SU-DHL-6 (cell line): Measurements from ENCODE around the gene LDLRAD2.

Source experiments
- H2AFZ ChIP-seq: fragments of 200-600 bp; sonication (generic); 2 replicates; pipeline ENCODE4 v1.6.1; 2014; ENCODE audit warnings: low read depth, mild to moderate bottlenecking, moderate library complexity, mixed read lengths, antibody characterized with exemption, low read length; ENCODE audit not compliant: severe bottlenecking
- H3F3A ChIP-seq: fragments of 200-600 bp; shearing (Covaris generic); 2 replicates; pipeline ENCODE4 v1.6.0; 2016; ENCODE audit warnings: antibody characterized with exemption, mild to moderate bottlenecking; ENCODE audit not compliant: insufficient read depth
- H3K27ac ChIP-seq: fragments of 200-600 bp; sonication (generic); 2 replicates; pipeline ENCODE4 v1.5.1; 2016; ENCODE audit warnings: low read depth, mild to moderate bottlenecking, low read length, moderate library complexity, mixed read lengths
- H3K27me3 ChIP-seq: fragments of 200-600 bp; sonication (generic), shearing (Covaris generic); 2 replicates; pipeline ENCODE4 v1.6.0; 2014; ENCODE audit warnings: mild to moderate bottlenecking, low read length
- H3K36me3 ChIP-seq: fragments of 200-600 bp; sonication (generic); 2 replicates; pipeline ENCODE4 v1.6.1; 2014; ENCODE audit warnings: mild to moderate bottlenecking, low read length, mixed read lengths
- H3K4me2 ChIP-seq: fragments of 300-600, 200-600 bp; shearing (Covaris generic), sonication (generic); 2 replicates; pipeline ENCODE4 v1.6.0; 2014; ENCODE audit warnings: low read length, low read depth, mild to moderate bottlenecking; ENCODE audit not compliant: poor library complexity, severe bottlenecking
- H3K4me3 ChIP-seq: fragments of 200-600 bp; sonication (generic); 2 replicates; pipeline ENCODE4 v1.5.1; 2014; ENCODE audit warnings: antibody characterized with exemption, low read length, mild to moderate bottlenecking, mixed read lengths; ENCODE audit not compliant: insufficient read depth, poor library complexity, severe bottlenecking
- H3K79me2 ChIP-seq: fragments of 200-600 bp; sonication (generic); 2 replicates; pipeline ENCODE4 v1.6.1; 2014; ENCODE audit warnings: mild to moderate bottlenecking, low read length, moderate library complexity; ENCODE audit not compliant: insufficient read depth
- H3K9ac ChIP-seq: fragments of 200-600 bp; sonication (generic); 2 replicates; pipeline ENCODE4 v1.7.0; 2014; ENCODE audit warnings: mild to moderate bottlenecking, low read length
- H3K9me2 ChIP-seq: fragments of 200-600 bp; sonication (generic); replicated peaks from 2 replicates; pipeline ENCODE4 v1.6.1; 2014; ENCODE audit warnings: low read length; ENCODE audit not compliant: insufficient read depth
- H3K9me3 ChIP-seq: fragments of 200-600 bp; sonication (generic); 2 replicates; pipeline ENCODE4 v1.6.1; 2014; ENCODE audit warnings: low read length, mixed read lengths; ENCODE audit not compliant: insufficient read depth
- H4K20me1 ChIP-seq: fragments of 200-600 bp; sonication (generic); 2 replicates; pipeline ENCODE4 v1.6.1; 2014; ENCODE audit warnings: low read depth, mild to moderate bottlenecking, antibody characterized with exemption, low read length, moderate library complexity, mixed read lengths
- EZH2phosphoT487 ChIP-seq: fragments of 200-600 bp; sonication (generic), shearing (Covaris generic); conservative IDR thresholded peaks from 2 replicates; pipeline ENCODE4 v1.6.1; 2018; ENCODE audit warnings: mild to moderate bottlenecking, antibody characterized with exemption, low read length, moderate library complexity, mixed read lengths
- TF ChIP-seq, protein P1 (sequence below): fragments of 200-600 bp; sonication (generic); IDR thresholded peaks from one replicate; pipeline ENCODE4 v1.5.1; 2017; ENCODE audit warnings: antibody characterized with exemption, mild to moderate bottlenecking, low read length, moderate library complexity; ENCODE audit not compliant: insufficient read depth, poor library complexity, severe bottlenecking

LDLRAD2 gene

DNA sequence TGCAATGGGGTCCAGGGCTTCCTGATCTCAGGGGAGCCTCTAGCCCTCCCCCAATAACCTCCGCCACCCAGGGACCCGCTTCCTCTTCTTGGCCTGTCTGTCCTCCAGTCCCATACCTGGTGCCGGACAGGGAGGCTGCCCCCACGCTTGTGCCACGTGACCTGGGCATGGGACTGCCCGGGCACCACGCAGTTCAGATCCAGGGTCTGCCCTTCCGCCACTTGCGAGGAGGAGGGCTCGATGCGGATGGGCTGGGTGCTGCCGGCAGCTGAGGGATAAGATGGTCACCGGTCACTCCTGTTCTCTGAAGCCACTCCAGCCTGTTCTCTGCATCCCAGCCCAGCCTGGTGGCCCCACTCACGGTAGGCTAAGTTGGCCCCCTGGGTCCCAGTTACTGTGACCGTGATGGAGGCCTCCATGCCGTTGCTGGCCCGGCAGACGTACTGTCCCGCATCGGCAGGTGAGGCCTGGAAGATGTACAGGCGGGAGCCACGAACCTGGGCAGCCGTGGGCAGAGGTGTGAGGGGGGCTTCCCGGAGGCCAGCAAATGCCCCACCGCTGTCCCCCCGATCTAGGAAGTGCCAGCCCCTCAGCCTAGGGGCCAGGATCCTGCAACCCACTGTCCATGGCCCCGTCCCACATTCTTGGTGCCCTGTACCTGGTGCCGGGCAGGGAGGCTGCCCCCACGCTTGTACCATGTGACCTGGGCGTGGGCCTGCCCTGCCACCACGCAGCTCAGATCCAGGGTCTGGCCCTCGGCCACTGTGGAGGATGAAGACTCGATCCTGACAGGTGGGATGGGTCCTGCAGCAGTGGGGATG lies 39.6 kb downstream of the LDLRAD2 start:
- H3F3A ChIP-seq, result no peaks in the 10 kb centered on the region
- no peaks in the 10 kb centered on the region for H3K79me2 ChIP-seq
- no peaks in the 10 kb centered on the region for H3K9me3 ChIP-seq
- H3K4me2 ChIP-seq, result no peak overlapping the region
- H4K20me1 ChIP-seq, result no peaks in the 10 kb centered on the region
- no peaks in the 10 kb centered on the region for H3K36me3 ChIP-seq
- no peak overlapping the region for H3K9ac ChIP-seq
- H3K4me3 ChIP-seq, result no peak overlapping the region
- H3K27me3 ChIP-seq, result no peaks in the 10 kb centered on the region
- H2AFZ ChIP-seq, result no peak overlapping the region
- TF ChIP-seq EZH2phosphoT487, result no peak
- TF ChIP-seq, protein P1, sequence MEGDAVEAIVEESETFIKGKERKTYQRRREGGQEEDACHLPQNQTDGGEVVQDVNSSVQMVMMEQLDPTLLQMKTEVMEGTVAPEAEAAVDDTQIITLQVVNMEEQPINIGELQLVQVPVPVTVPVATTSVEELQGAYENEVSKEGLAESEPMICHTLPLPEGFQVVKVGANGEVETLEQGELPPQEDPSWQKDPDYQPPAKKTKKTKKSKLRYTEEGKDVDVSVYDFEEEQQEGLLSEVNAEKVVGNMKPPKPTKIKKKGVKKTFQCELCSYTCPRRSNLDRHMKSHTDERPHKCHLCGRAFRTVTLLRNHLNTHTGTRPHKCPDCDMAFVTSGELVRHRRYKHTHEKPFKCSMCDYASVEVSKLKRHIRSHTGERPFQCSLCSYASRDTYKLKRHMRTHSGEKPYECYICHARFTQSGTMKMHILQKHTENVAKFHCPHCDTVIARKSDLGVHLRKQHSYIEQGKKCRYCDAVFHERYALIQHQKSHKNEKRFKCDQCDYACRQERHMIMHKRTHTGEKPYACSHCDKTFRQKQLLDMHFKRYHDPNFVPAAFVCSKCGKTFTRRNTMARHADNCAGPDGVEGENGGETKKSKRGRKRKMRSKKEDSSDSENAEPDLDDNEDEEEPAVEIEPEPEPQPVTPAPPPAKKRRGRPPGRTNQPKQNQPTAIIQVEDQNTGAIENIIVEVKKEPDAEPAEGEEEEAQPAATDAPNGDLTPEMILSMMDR, result no peak
- H3K9me2 ChIP-seq, result no peaks in the 10 kb centered on the region
- H3K27ac ChIP-seq, result no peak overlapping the region

DNA sequence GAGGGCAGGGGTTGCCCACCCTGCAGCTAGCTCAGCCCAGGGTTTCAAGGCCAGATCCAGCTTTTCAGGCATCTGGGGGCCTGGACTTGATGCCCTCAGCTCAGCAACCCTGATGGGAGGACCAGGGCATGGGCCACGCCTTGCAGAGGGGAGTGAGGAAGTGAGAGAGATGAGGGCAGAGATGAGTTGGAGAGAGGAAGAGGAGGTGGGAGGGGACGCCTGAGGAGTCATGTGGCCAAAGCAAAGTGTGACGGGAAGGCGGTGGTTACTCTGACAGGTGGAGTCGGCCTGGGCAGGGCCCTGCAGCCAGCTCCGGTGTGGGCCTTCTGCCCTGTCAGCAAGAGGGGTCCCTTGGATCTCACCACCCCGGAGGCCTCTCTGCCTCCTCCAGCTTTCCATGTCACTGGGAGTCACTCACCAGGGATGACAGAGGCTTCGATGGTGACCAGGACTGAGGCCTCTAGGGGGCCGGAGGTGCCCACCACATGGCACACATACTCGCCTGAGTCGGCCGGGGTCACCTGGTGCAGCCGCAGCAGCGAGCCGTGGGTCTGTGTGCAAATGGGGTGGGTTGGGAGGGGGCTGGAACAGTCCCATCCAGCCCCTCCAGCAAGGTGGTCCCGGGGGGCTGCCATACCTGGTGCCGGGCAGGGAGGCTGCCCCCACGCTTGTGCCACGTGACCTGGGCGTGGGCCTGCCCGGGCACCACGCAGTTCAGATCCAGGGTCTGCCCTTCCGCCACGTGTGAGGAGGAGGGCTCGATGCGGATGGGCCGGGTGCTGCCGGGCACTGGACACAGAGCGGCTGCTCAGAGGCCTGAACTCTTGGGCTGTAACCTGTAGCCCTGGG lies 40.4 kb downstream of the LDLRAD2 start:
- H3K4me3 ChIP-seq, result no peak overlapping the region
- no peaks in the 10 kb centered on the region for H3K9me3 ChIP-seq
- no peaks in the 10 kb centered on the region for H3K9me2 ChIP-seq
- no peaks in the 10 kb centered on the region for H3F3A ChIP-seq
- H3K79me2 ChIP-seq, result no peaks in the 10 kb centered on the region
- no peak overlapping the region for H3K4me2 ChIP-seq
- TF ChIP-seq, protein P1, result no peak
- TF ChIP-seq EZH2phosphoT487, result no peak
- no peak overlapping the region for H3K27ac ChIP-seq
- H3K36me3 ChIP-seq, result no peaks in the 10 kb centered on the region
- H2AFZ ChIP-seq, result no peak overlapping the region
- no peaks in the 10 kb centered on the region for H3K27me3 ChIP-seq
- no peak overlapping the region for H3K9ac ChIP-seq
- no peaks in the 10 kb centered on the region for H4K20me1 ChIP-seq

DNA sequence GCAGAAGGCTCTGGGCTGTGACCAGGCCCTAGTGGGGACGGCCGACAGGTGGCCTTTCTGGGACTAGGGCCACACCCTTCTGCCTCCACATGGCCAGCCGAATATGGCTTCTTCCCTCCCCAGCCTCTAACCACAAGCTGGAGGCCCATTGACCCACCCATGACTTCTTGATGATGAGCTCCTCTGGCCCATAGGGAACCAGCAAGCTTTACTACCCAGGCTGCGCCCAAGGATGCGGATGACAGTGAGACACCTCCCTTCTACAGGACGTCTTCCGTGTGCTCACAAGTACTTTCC lies 41.0 kb downstream of the LDLRAD2 start:
- Histone ChIP-seq H3K79me2 (no peaks in the 10 kb centered on the region), H3K9me2 (no peaks in the 10 kb centered on the region), H2AFZ (no peak overlapping the region), H3K9ac (no peak overlapping the region), H3K27ac (no peak overlapping the region), H4K20me1 (no peaks in the 10 kb centered on the region), H3K27me3 (no peaks in the 10 kb centered on the region), H3F3A (no peaks in the 10 kb centered on the region), H3K9me3 (no peaks in the 10 kb centered on the region), H3K36me3 (no peaks in the 10 kb centered on the region), H3K4me2 (no peak overlapping the region), H3K4me3 (no peak overlapping the region)
- TF ChIP-seq, protein P1, result no peak
- no peak for TF ChIP-seq EZH2phosphoT487
